Frontal cortex (tissue), 4 donors: ENCODE measurements around the gene AP2S1. TPM values are rescaled to one million over a fixed set of nuclear protein-coding genes. Genes with fewer than 3 reads are reported as not detected.
"Not testable (repeated sequence)": the region's sequence is repeated elsewhere in the genome, so short reads cannot be mapped to it uniquely, and the experiment has no call there.

ENCODE experiments used
- DNase-seq, 2 donors: peaks; one replicate each; pipeline ENCODE4 v3.0.0; 2012; ENCODE audit warnings: low spot score in 2 of 2
- FAIRE-seq: peaks from 2 replicates; lab custom pipeline; 2012; peaks lifted over from hg19 to GRCh38; lab: Jason Lieb, UNC
- total RNA-seq: library from RNA; depleted of rRNA; stranded (reverse); fragments of >200 nt; gene quantifications from one replicate; pipeline ENCODE4 v1.2.3, GENCODE V29; 2014
- donor health status: control.
- donor health status: control.
- donor health status: control.

AP2S1 gene
- total RNA-seq, 1 donor from 2014 or later: 64.8 TPM

- FAIRE-seq: no peak
- no peak for DNase-seq
Measured at GRCh38 chr19:46847528-46847927, 3.1 kb downstream of the AP2S1 start.

- no peak for FAIRE-seq
Measured at GRCh38 chr19:46845959-46846459, 4.6 kb downstream of the AP2S1 start.

GRCh38 chr19:46844067-46844489 lies 6.6 kb downstream of the AP2S1 start:
- FAIRE-seq: no peak
- no peak for DNase-seq

More at GRCh38 chr19:46845959-46846459, 4.6 kb downstream of the AP2S1 start:
- no peak for DNase-seq

DNA sequence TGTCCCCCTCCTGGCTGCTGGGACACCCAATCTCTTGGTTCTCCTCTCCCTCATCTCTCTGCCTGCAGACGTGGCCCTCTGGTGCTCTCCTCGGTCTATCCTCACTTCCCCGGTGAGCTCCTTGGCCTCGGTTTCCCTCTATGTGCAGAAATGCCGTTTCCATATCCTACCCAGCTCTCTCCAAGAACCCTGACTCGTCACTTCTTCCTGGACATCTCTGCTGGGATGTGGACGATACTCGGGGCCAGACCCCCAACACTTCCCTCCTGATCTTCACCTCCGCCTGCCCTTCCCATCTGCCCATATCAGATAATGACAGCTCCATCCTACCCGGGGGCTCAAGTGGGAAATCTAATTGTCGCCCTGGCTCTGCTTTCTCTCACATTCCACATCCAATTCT lies 7.9 kb downstream of the AP2S1 start:
- DNase-seq (no peak), FAIRE-seq (no peak)

DNA sequence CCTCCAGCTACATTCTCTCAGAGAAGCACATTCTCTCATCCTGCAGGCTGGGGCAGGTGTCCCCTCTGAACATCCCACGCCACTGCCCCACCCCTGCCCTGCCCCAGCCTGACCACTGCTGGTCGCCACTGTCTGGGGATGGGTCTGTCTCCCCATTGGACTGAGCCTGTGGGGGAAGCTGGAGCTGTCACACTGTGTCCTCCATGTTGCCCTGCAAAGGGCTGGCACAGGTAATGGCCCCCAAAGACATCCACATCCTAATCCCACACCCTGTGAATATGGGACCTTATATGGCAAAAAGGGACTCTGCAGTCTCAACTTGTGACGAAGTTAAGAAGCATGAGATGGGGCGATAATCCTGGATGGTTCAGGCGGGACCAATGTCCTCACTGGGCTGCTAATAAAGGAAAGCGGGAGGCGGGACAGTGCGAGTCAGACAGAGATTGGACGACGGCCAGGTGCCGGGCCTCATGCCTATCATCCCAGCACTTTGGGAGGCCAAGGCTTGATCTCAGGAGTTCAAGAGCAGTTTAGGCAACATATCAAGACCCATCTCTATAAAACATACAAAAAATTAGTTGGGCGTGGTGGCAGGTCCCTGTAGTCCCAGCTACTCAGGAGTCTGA lies 9.1 kb downstream of the AP2S1 start:
- DNase-seq: no peak
- no peak for FAIRE-seq

DNA sequence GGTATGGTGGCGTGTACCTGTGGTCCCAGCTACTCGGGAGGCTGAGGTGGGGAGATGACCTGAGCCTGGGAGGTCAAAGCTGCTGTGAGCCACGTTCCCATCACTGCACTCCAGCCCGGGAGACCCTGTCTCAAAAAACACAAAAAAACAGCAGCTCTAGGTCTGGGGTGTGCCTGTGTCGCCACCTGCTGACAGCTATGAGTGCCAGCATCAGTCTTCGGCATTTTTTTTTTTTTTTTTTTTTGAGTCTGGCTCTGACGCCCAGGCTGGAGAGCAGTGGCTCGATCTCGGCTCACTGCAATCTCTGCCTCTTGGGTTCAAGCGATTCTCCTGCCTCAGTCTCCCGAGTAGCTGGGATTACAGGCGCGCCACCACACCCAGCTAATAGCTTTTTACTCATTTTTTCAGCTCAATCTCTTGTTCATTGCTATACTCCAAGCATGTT lies 10.1 kb downstream of the AP2S1 start:
- FAIRE-seq (no peak), DNase-seq (peak in 1 of 2 donors; percentile 62)

GRCh38 chr19:46839752-46840497 lies 10.7 kb downstream of the AP2S1 start:
- DNase-seq (no peak), FAIRE-seq (no peak)

DNA sequence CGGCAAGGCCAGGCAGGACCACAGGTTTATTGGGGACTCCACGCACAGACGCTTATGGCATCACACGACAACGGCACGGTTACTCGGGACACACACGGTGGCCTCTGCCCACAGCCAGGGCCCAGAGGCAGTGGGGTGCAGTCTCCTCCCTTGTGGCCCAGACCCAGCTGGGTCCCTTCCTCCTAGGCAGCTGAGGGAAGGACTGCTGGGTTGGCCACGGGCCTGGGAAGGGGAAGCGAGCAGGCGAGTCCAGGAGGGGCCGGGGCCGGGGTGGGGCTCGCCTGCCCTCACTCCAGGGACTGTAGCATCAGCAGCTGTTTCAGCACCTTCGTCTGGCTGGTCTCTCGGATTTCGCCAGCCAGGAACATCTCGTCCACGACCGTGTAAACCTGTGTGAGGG lies 12.5 kb downstream of the AP2S1 start:
- no peak for FAIRE-seq
- DNase-seq: no peak

DNA sequence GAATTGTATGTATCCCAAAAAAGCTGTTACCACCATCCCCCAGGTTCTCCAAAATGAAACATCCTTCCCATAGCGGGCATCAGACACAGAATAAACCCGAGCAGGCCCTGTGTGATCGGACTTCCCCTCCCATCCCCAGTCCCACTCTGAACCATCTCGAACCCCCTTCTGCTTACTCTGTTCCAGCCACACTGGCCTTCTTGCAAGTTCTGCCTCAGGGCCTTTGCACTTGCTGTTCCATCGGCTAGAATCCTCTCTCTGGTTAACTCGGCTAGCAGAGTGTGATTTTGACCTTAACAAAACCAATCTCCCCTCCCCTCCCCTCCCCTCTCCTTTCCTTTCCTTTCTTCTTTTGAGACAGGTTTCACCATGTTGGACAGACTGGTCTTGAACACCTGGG lies 15.7 kb downstream of the AP2S1 start:
- FAIRE-seq: no peak
- DNase-seq: no peak

- FAIRE-seq: no peak
Measured at GRCh38 chr19:46834121-46834520, 16.5 kb downstream of the AP2S1 start.

DNA sequence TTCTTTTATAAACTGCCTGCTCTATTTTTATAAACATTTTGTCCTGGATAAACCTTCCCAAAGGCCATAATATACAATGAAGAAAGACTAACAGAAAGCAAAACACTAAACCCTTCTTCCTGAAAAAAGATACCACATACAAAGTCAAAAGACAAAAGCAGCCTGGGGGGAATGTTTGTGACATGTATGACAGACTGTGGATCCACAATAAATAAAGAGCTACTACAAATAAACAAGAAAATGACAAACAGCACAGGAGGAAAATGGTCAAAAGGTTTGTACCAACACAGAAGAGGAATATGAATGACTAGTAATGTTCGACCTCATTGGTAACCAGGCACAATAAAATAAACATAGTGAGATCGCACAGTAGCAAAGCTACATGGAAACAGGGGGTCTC lies 19.8 kb downstream of the AP2S1 start:
- DNase-seq (no peak), FAIRE-seq (no peak)

More at GRCh38 chr19:46834121-46834520, 16.5 kb downstream of the AP2S1 start:
- no peak for DNase-seq

GRCh38 chr19:46828484-46828883 lies 22.2 kb downstream of the AP2S1 start:
- DNase-seq: no peak
- no peak for FAIRE-seq

DNA sequence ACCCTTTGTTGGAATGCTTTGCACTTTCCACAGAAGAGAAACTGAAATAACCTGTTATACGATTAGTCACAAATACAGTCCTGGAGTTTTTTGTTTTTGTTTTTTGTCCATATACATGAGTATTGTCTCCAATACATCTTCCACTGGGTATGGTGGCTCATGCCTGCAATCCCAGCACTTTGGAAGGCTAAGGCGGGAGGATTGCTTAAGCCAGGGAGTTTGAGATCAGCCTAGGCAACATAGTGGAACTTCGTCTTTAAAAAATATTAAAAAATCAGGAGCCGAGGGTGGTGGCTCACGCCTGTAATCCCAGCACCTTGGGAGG lies 25.0 kb downstream of the AP2S1 start:
- DNase-seq (no peak), FAIRE-seq (no peak)

DNA sequence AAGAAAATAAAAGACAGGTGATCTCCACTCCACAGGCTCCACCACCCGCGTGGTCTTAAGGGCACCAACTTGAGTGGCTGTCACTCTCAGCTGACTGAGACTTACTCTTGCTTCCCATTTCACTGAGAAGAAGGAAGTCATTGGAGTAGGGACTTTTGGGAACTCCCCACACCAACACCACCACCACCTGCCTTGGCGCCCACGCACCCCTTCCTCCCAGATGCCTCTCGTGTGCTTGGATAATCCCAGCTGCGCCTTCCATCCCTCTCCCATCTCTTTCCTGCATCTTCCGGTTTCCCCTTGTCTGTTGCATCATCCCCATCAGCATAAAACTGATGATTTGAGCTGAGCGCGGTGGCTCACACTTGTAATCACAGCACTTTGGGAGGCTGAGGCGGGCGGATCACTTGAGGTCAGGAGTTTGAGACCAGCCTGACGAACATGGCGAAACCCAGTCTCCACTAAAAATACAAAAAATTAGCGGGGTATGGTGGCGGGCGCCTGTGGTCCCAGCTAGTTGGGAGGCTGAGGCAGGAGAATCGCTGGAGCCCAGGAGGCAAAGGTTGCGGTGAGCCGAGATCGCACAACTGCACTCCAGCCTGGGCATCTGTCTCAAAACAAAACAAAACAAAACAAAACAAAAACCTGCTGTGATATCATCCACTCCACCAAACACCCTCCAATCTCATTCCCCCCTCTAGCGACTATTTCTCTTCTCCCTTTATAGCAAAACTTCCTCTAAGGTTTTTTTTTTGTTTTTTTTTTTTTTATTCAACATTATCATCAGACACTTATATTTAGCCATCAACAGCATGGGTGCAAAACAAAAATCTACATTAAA lies 25.5 kb downstream of the AP2S1 start:
- no peak for FAIRE-seq
- no peak for DNase-seq

DNA sequence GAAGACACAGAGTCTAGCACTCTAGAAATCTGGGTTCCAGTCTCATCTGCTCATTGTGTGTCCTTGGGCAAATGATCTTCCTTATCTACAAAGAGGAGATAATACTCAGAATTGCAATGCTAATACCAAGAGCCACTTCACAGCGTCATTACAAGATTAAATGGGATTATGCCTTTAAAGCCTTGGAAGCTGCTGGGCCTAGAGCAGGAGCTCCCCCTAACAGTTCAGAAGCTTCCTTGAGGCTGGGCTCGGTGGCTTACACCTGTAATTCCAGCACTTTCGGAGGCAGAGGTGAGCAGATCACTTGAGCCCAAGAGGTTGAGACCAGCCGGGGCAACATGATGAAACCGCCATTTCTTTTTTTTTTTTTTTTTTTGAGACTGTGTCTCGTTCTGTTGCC lies 27.6 kb downstream of the AP2S1 start:
- FAIRE-seq: no peak
- no peak for DNase-seq

GRCh38 chr19:46822410-46822787 lies 28.2 kb downstream of the AP2S1 start:
- not testable (repeated sequence) for DNase-seq, FAIRE-seq

DNA sequence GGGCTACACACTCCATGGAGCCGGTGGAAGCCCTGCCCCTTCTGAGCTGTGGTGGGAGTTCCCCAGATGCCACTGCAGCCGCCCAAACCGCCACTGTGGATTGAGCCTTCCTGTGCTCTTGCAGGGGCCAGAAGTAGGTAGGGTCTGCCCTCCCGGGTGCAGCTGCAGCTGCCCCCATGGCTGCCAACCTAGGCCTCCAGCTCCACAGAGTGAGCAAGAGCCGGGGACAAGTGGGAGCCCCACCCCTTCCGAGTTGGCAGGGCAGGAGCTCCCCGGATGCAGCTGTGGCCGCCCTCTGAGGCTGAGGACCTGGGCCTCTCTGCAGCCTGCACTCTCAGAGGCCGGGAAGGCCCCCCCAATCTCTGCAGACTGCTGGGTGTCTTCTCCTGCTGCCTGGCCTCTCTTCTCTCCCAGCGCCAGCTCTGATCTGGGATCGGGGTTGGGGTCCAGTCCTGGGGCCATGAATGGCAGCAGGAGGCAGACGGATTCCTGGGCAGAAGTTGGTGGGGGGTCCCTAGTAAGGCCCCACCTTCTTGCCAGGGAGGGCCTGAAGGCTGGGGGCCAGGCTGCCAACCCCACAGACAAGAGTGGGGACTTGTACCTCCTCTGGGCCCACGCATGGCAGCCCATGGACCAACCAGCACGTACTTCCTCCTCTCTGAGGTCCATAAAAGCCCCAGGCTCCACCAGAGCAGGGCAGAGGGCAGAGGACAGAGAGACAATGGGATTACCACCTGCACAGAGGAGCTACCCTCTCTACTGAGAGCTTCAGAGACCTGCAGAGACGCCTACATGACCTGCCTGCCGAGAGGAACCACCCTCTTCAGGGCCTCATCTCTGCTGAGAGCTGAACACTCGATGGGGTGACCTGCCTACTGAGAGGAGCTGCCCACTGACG lies 28.9 kb downstream of the AP2S1 start:
- DNase-seq (no peak), FAIRE-seq (no peak)

DNA sequence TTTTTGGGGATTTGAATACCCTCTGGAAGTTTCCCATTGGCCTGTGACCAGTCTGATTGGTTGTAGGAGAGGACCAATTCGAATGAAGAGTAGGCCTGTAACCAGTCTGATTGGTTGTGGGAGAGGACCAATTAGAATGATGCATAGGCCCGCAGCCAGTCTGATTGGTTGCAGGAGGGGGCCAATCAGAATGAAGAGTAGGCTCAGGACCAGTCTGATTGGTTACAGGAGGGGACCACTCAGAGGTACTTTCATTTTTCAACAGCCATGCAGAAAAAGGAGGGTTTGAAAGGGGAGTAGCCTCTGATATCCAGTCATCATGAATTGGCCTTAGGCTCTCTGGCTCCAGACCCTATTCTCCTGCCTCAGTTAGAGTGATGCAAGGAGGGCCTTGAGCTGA lies 31.8 kb downstream of the AP2S1 start:
- FAIRE-seq: no peak
- DNase-seq: no peak

GRCh38 chr19:46815833-46816627 lies 34.6 kb downstream of the AP2S1 start:
- FAIRE-seq (no peak), DNase-seq (no peak)
